ENCODE data around the gene SELE.

DNA sequence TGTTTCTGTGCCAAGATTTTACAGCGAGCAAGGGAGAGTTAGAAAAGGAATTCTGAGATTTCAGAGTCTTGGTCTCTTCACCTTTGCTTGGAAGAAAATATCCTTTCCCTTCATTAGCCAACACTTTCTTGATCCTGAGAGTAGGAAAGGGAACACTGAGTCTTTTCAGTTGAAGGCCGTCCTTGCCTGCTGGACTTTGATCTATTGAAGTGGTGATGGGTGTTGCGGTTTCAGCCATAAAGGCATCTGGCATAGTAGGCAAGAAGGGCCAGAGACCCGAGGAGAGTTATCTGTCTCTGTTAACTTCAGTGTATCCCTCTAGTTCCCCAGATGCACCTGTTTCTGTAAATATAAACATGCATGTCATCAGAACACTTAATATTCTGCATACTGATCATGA is 9.7 kb downstream of the SELE start:
- TF ChIP-seq POLR2AphosphoS5 (IDR thresholded peaks at IDR 0.05) = no peak
- TF ChIP-seq POLR2A (IDR thresholded peaks at IDR 0.05) = no peak
- TF ChIP-seq, protein P1, sequence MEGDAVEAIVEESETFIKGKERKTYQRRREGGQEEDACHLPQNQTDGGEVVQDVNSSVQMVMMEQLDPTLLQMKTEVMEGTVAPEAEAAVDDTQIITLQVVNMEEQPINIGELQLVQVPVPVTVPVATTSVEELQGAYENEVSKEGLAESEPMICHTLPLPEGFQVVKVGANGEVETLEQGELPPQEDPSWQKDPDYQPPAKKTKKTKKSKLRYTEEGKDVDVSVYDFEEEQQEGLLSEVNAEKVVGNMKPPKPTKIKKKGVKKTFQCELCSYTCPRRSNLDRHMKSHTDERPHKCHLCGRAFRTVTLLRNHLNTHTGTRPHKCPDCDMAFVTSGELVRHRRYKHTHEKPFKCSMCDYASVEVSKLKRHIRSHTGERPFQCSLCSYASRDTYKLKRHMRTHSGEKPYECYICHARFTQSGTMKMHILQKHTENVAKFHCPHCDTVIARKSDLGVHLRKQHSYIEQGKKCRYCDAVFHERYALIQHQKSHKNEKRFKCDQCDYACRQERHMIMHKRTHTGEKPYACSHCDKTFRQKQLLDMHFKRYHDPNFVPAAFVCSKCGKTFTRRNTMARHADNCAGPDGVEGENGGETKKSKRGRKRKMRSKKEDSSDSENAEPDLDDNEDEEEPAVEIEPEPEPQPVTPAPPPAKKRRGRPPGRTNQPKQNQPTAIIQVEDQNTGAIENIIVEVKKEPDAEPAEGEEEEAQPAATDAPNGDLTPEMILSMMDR (IDR thresholded peaks at IDR 0.05) = no peak
- no peak for TF ChIP-seq EP300 (IDR thresholded peaks at IDR 0.05)
